HCT116 (cell line): ENCODE results near the gene CADM3.

ENCODE experiments used
- ATF3 ChIP-seq: IDR thresholded peaks from 2 replicates; pipeline ENCODE4 v1.6.1; 2012
- CTCF ChIP-seq, 3 experiments: fragments of 200-600 bp in 1 of 3; sonication (generic) in 1 of 3; IDR thresholded peaks in 2 of 3; conservative IDR thresholded peaks in 1 of 3; 2 replicates each; pipeline ENCODE4 v1.5.1; 2012 to 2017; ENCODE audit warnings: low read depth in 2 of 3, low read length in 2 of 3, antibody characterized with exemption in 1 of 3, borderline replicate concordance in 1 of 3, control low read depth in 1 of 3, mild to moderate bottlenecking in 1 of 3, mixed read lengths in 1 of 3, mixed run types in 1 of 3, moderate library complexity in 1 of 3; ENCODE audit not compliant: insufficient read depth in 1 of 3
- EZH2 ChIP-seq: fragments of 200-600 bp; sonication (generic); IDR thresholded peaks from 2 replicates; pipeline ENCODE4 v1.6.1; 2017; ENCODE audit warnings: antibody characterized with exemption, mixed run types
- EZH2phosphoT487 ChIP-seq: fragments of 200-600 bp; IDR thresholded peaks from 2 replicates; pipeline ENCODE4 v1.6.1; 2018; ENCODE audit warnings: antibody characterized with exemption, borderline replicate concordance
- FOSL1 ChIP-seq: IDR thresholded peaks from 2 replicates; pipeline ENCODE4 v1.6.1; 2012; ENCODE audit warnings: low read depth
- POLR2A ChIP-seq: IDR thresholded peaks from 2 replicates; pipeline ENCODE4 v1.7.0; 2011; ENCODE audit warnings: borderline replicate concordance; ENCODE audit not compliant: insufficient read depth, insufficient read length; ENCODE audit errors: extremely low read depth
- POLR2AphosphoS5 ChIP-seq: IDR thresholded peaks from 2 replicates; pipeline ENCODE4 v1.6.1; 2011; ENCODE audit warnings: mild to moderate bottlenecking, low read depth, low read length, moderate library complexity
- RAD21 ChIP-seq: IDR thresholded peaks from 2 replicates; pipeline ENCODE4 v1.6.1; 2012; ENCODE audit warnings: low read depth, mild to moderate bottlenecking
- REST ChIP-seq: IDR thresholded peaks from 2 replicates; pipeline ENCODE4 v1.6.1; 2012; ENCODE audit warnings: low read depth
- ZFX ChIP-seq: fragments of 450-650 bp; IDR thresholded peaks from 2 replicates; pipeline ENCODE4 v1.6.1; 2017
- ZNF274 ChIP-seq: fragments of 200-500 bp; sonication (Bioruptor generic); IDR thresholded peaks from 2 replicates; pipeline ENCODE4 v1.6.1; 2014; ENCODE audit warnings: mild to moderate bottlenecking, low read depth, low read length, inconsistent platforms

- TF ChIP-seq ZFX: no peak
- TF ChIP-seq ATF3: no peak
- TF ChIP-seq CTCF (IDR thresholded peaks at IDR 0.05 in 2 of 3, conservative IDR thresholded peaks at IDR 0.05 in 1 of 3; ENCODE audit: borderline replicate concordance in 1 of 3, insufficient read depth in 1 of 3, low read depth in 2 of 3, low read length in 2 of 3): no peak
- TF ChIP-seq ZNF274: no peak
- no peak for TF ChIP-seq FOSL1
- no peak for TF ChIP-seq POLR2A
- TF ChIP-seq EZH2: no peak
- no peak for TF ChIP-seq POLR2AphosphoS5
- no peak for TF ChIP-seq RAD21
- TF ChIP-seq REST: no peak
- no peak for TF ChIP-seq EZH2phosphoT487
These were observed 47.8 kb upstream of the CADM3 start for GRCh38 chr1:159123587-159123986.
